ENCODE measurements around the gene TYR.
"Not testable (repeated sequence)": the region's sequence is repeated elsewhere in the genome, so short reads cannot be mapped to it uniquely, and the experiment has no call there.

Gene TYR

GRCh38 chr11:89293965-89294679 is 116.4 kb downstream of the TYR start:
- Histone ChIP-seq H3K9ac (ENCODE audit: low read depth, low read length) (peak overlapping the region; percentile 48; the same call in 1 of the 2 replicates), H3K4me1 (ENCODE audit: insufficient read depth, low read length) (no peaks in the 10 kb centered on the region), H3K9me3 (ENCODE audit: control insufficient read depth, insufficient read depth, low read length) (no peaks in the 10 kb centered on the region), H3K36me3 (ENCODE audit: insufficient read depth, low read length) (no peaks in the 10 kb centered on the region)

DNA sequence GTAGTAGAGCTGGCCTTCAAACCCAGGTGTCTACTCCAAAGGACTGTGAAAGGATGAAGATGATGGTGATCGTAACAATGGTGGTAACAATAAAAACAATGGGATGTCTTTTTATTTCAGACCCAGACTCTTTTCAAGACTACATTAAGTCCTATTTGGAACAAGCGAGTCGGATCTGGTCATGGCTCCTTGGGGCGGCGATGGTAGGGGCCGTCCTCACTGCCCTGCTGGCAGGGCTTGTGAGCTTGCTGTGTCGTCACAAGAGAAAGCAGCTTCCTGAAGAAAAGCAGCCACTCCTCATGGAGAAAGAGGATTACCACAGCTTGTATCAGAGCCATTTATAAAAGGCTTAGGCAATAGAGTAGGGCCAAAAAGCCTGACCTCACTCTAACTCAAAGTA is 117.3 kb downstream of the TYR start:
- not testable (repeated sequence) for H3K36me3 ChIP-seq (ENCODE audit: insufficient read depth, low read length); H3K4me1 ChIP-seq (ENCODE audit: insufficient read depth, low read length); H3K9me3 ChIP-seq (ENCODE audit: control insufficient read depth, insufficient read depth, low read length); H3K9ac ChIP-seq (ENCODE audit: low read depth, low read length)

- not testable (repeated sequence) for H3K9ac ChIP-seq (ENCODE audit: low read depth, low read length); H3K4me1 ChIP-seq (ENCODE audit: insufficient read depth, low read length); H3K9me3 ChIP-seq (ENCODE audit: control insufficient read depth, insufficient read depth, low read length); H3K36me3 ChIP-seq (ENCODE audit: insufficient read depth, low read length)
Measured at GRCh38 chr11:89303029-89303428, 125.4 kb downstream of the TYR start.

DNA sequence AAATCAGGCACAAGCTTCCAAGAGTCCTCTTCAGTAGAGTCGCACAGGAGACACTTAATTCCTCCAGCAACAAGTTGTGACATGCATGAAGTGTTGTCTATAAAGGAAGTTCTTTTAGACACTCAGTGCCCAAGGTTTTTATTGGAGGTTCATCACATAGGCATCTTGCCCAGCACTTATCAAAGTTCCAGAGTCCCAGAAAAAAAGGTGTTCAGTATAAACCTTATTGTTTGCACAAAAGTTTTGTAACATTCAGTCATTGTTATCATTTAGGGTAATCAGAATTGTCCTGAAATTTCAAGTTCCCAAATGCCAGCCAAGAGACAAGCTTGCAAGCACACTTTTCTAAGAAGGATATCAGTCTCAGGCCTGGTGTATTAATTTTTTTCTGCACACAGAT is 130.6 kb downstream of the TYR start:
- H3K36me3 ChIP-seq (ENCODE audit: insufficient read depth, low read length); H3K4me1 ChIP-seq (ENCODE audit: insufficient read depth, low read length); H3K9me3 ChIP-seq (ENCODE audit: control insufficient read depth, insufficient read depth, low read length); H3K9ac ChIP-seq (ENCODE audit: low read depth, low read length): not testable (repeated sequence)

- H3K9me3 ChIP-seq (ENCODE audit: control insufficient read depth, insufficient read depth, low read length); H3K4me1 ChIP-seq (ENCODE audit: insufficient read depth, low read length); H3K36me3 ChIP-seq (ENCODE audit: insufficient read depth, low read length); H3K9ac ChIP-seq (ENCODE audit: low read depth, low read length): not testable (repeated sequence)
Measured at GRCh38 chr11:89309321-89309985, 131.8 kb downstream of the TYR start.

- not testable (repeated sequence) for H3K36me3 ChIP-seq (ENCODE audit: insufficient read depth, low read length); H3K4me1 ChIP-seq (ENCODE audit: insufficient read depth, low read length); H3K9me3 ChIP-seq (ENCODE audit: control insufficient read depth, insufficient read depth, low read length); H3K9ac ChIP-seq (ENCODE audit: low read depth, low read length)
Measured at GRCh38 chr11:89310607-89311006, 132.9 kb downstream of the TYR start.

DNA sequence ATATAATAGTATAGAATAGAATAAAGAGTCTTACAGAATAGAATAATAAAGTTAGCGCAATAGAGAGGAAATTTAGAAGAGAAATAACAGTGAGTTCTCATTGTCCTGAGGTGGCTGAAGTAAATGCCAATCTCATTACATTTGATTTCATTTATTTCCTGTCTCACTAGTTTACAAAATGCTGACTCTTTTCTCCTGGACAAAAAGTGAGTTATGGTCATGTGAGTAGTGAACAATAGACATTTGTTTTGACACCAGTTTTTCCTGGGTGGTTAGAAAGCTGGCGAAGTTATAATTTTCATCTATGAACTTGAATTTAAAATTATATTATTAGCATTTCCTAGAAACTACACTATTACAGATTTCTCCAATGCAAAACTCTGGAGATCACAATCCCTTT is 143.7 kb downstream of the TYR start:
- Histone ChIP-seq H3K9ac (ENCODE audit: low read depth, low read length) (no peak overlapping the region), H3K4me1 (ENCODE audit: insufficient read depth, low read length) (no peaks in the 10 kb centered on the region), H3K36me3 (ENCODE audit: insufficient read depth, low read length) (no peaks in the 10 kb centered on the region), H3K9me3 (ENCODE audit: control insufficient read depth, insufficient read depth, low read length) (no peaks in the 10 kb centered on the region)

- Histone ChIP-seq H3K9ac (ENCODE audit: low read depth, low read length) (no peak overlapping the region), H3K9me3 (ENCODE audit: control insufficient read depth, insufficient read depth, low read length) (no peaks in the 10 kb centered on the region), H3K36me3 (ENCODE audit: insufficient read depth, low read length) (no peaks in the 10 kb centered on the region), H3K4me1 (ENCODE audit: insufficient read depth, low read length) (no peaks in the 10 kb centered on the region)
Measured at GRCh38 chr11:89327885-89328284, 150.2 kb downstream of the TYR start.

DNA sequence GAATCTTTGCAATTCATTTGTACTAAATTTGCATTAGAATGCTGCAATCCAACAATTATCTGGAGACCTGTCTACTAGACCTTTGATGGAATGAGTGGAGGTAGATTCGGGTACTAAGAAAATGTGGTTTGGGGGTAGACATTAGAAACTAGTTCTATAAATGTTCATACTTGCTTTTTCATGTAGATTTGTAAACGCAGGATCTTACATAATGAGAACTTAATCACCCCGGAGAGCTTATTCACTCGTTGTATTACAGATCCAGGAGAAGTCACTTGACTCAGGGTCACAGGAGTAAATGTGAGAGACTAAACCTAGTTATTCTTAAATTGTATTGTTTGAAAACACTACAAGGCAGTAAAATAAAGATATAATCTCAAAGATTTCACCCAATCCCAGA is 154.3 kb downstream of the TYR start:
- H3K9me3 ChIP-seq (ENCODE audit: control insufficient read depth, insufficient read depth, low read length); H3K36me3 ChIP-seq (ENCODE audit: insufficient read depth, low read length); H3K4me1 ChIP-seq (ENCODE audit: insufficient read depth, low read length); H3K9ac ChIP-seq (ENCODE audit: low read depth, low read length): not testable (repeated sequence)

DNA sequence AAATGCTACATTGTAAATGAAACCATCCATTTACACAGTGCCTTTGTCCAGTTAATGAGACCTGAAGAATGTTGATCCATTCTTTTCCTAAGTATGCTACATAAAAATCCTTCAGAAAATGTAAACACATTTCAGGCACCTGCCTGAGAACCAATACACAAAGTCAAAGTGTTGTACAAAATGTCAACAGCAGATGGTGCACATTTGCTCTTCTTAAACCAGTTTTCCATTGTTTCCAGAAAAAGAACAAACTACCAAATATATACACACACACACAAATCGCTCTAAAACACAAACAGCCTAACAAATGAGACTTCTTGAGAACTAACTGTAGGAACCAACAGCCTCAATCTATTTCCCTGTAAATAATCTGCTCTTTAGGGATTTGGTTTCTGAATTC is 156.0 kb downstream of the TYR start:
- not testable (repeated sequence) for H3K4me1 ChIP-seq (ENCODE audit: insufficient read depth, low read length); H3K36me3 ChIP-seq (ENCODE audit: insufficient read depth, low read length); H3K9ac ChIP-seq (ENCODE audit: low read depth, low read length); H3K9me3 ChIP-seq (ENCODE audit: control insufficient read depth, insufficient read depth, low read length)

GRCh38 chr11:89337100-89337650 is 159.5 kb downstream of the TYR start:
- not testable (repeated sequence) for H3K9ac ChIP-seq (ENCODE audit: low read depth, low read length); H3K9me3 ChIP-seq (ENCODE audit: control insufficient read depth, insufficient read depth, low read length); H3K36me3 ChIP-seq (ENCODE audit: insufficient read depth, low read length); H3K4me1 ChIP-seq (ENCODE audit: insufficient read depth, low read length)

DNA sequence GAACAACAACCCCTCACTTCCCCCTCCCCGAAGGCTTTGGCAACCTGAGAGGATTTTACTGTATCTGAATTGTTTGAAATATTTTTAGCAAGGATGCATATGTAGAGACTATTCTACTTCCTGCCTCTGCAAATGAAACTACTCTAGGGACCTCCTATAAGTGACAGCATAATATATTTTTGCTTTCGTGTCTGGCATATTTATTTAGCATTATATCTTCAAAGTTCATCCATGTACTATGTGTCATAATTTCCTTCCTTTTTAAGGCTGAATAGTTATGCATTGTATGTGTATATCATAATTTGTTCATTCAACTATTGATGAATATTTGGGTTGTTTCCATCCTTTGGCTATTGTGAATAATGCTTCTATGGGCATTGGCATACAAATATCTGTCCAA is 160.4 kb downstream of the TYR start:
- not testable (repeated sequence) for H3K9me3 ChIP-seq (ENCODE audit: control insufficient read depth, insufficient read depth, low read length); H3K9ac ChIP-seq (ENCODE audit: low read depth, low read length); H3K36me3 ChIP-seq (ENCODE audit: insufficient read depth, low read length); H3K4me1 ChIP-seq (ENCODE audit: insufficient read depth, low read length)

GRCh38 chr11:89340450-89340849 is 162.8 kb downstream of the TYR start:
- not testable (repeated sequence) for H3K4me1 ChIP-seq (ENCODE audit: insufficient read depth, low read length); H3K36me3 ChIP-seq (ENCODE audit: insufficient read depth, low read length); H3K9ac ChIP-seq (ENCODE audit: low read depth, low read length); H3K9me3 ChIP-seq (ENCODE audit: control insufficient read depth, insufficient read depth, low read length)

DNA sequence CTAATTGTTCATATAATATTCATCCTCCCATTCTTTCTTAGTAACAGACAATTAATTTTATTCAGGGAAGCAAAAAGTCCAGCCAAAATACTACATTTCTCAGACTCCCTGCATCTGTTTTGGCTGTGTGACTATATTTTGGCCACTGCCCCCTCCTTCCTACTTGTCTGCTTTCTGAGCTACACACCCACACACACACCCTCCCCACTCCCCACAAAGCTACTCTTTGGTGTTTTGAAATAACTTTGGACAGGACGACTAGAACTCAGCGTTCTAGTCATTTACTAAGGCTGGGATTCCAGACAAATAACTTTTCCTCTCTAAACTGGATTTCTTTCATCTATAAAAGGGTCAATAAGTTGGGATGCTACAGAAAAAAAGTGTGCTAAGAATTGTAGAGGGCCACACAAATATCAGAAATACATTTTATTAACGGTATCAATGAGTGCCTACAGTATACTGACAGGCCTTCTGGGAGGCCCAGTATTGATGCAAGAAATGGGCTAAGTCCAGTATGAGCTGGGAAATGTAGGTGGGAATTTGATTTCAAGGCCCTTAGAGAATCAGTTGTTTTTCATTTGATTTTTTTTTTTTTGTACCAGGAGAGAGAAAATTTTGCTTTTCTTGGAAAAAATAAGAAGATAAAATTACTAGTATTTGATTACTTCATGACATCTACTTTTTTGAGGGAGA is 165.4 kb downstream of the TYR start:
- not testable (repeated sequence) for H3K9me3 ChIP-seq (ENCODE audit: control insufficient read depth, insufficient read depth, low read length); H3K36me3 ChIP-seq (ENCODE audit: insufficient read depth, low read length); H3K4me1 ChIP-seq (ENCODE audit: insufficient read depth, low read length); H3K9ac ChIP-seq (ENCODE audit: low read depth, low read length)
